SW 1271 (cell line): ENCODE measurements around the gene PITPNM3.
A peak's percentile ranks its signal among the peaks of the same experiment; 100 is the strongest.

Experiments used
- DNase-seq, 2 experiments: peaks; one replicate each; lab custom pipeline; 2025; lab: John Stamatoyannopoulos, UW

The PITPNM3 gene

GRCh38 chr17:6479622-6480302, 76.6 kb downstream of the PITPNM3 start:
- DNase-seq, result no peak

- no peak for DNase-seq
Observed at GRCh38 chr17:6478486-6478885, 77.9 kb downstream of the PITPNM3 start.

GRCh38 chr17:6477831-6478383, 78.4 kb downstream of the PITPNM3 start:
- no peak for DNase-seq

GRCh38 chr17:6476810-6477179, 79.6 kb downstream of the PITPNM3 start:
- DNase-seq, result no peak

- no peak for DNase-seq
Observed at GRCh38 chr17:6476076-6476809, 80.1 kb downstream of the PITPNM3 start.

- no peak for DNase-seq
Observed at GRCh38 chr17:6475411-6475810, 80.9 kb downstream of the PITPNM3 start.

- DNase-seq, result no peak
Observed at GRCh38 chr17:6474906-6475305, 81.4 kb downstream of the PITPNM3 start.

- no peak for DNase-seq
Observed at GRCh38 chr17:6474376-6474775, 82.0 kb downstream of the PITPNM3 start.

GRCh38 chr17:6473128-6473767, 83.1 kb downstream of the PITPNM3 start:
- peak in 1 of 2 experiments; percentile 61 for DNase-seq

GRCh38 chr17:6472517-6472916, 83.8 kb downstream of the PITPNM3 start:
- no peak for DNase-seq

GRCh38 chr17:6471531-6472465, 84.6 kb downstream of the PITPNM3 start:
- DNase-seq, result peak in 1 of 2 experiments; percentile 46

- peak in 1 of 2 experiments; percentile 24 for DNase-seq
Observed at GRCh38 chr17:6470751-6471521, 85.4 kb downstream of the PITPNM3 start.

GRCh38 chr17:6470146-6470718, 86.1 kb downstream of the PITPNM3 start:
- DNase-seq, result no peak

- no peak for DNase-seq
Observed at GRCh38 chr17:6468051-6468790, 88.1 kb downstream of the PITPNM3 start.

- no peak for DNase-seq
Observed at GRCh38 chr17:6467567-6467966, 88.8 kb downstream of the PITPNM3 start.

GRCh38 chr17:6465206-6466003, 91.0 kb downstream of the PITPNM3 start:
- no peak for DNase-seq

- DNase-seq, result no peak
Observed at GRCh38 chr17:6464446-6465041, 91.8 kb downstream of the PITPNM3 start.

- DNase-seq, result no peak
Observed at GRCh38 chr17:6463616-6464445, 92.5 kb downstream of the PITPNM3 start.
